GM12873 (cell line): ENCODE measurements around the gene DYNLT1.

Experiments used
- CTCF ChIP-seq: IDR thresholded peaks from 2 replicates; pipeline ENCODE4 v1.5.1; 2012; ENCODE audit warnings: low read depth, mild to moderate bottlenecking, moderate library complexity, low read length, control low read depth; ENCODE audit not compliant: insufficient read depth; ENCODE audit errors: missing control alignments

Gene DYNLT1

GRCh38 chr6:158625881-158626305 lies 18.6 kb downstream of the DYNLT1 start:
- no peak for TF ChIP-seq CTCF

GRCh38 chr6:158624684-158625682 lies 19.6 kb downstream of the DYNLT1 start:
- no peak for TF ChIP-seq CTCF

GRCh38 chr6:158622545-158623190 lies 21.9 kb downstream of the DYNLT1 start:
- TF ChIP-seq CTCF: no peak

- TF ChIP-seq CTCF: no peak
These were observed 22.6 kb downstream of the DYNLT1 start for GRCh38 chr6:158621694-158622544.

GRCh38 chr6:158620963-158621693 lies 23.4 kb downstream of the DYNLT1 start:
- no peak for TF ChIP-seq CTCF

- TF ChIP-seq CTCF: no peak
These were observed 24.4 kb downstream of the DYNLT1 start for GRCh38 chr6:158619922-158620801.
